ENCODE data around the gene CACNA1I. TPM values are rescaled to one million over a fixed set of nuclear protein-coding genes. Genes with fewer than 3 reads are reported as not detected.

The CACNA1I gene
- total RNA-seq, 3 donors from 2014 or later (not counting 1 experiment from before 2014, with no cell fraction given) = 0.05 to 0.83 (median 0.72) TPM

- Mint-ChIP-seq H3K4me3 (no peak overlapping the region), H3K36me3 (no peaks in the 10 kb centered on the region), H3K4me1 (no peaks in the 10 kb centered on the region), H3K9me3 (no peaks in the 10 kb centered on the region), H3K27me3 (ENCODE audit: low read depth in 2 of 2) (peaks cover 10 to 14% of the 10 kb centered on the region in 2 donors), H3K27ac (no peak overlapping the region)
- ATAC-seq (no peak), DNase-seq (no peak)
- no peaks in the 10 kb centered on the region for H3K9me3 ChIP-seq (ENCODE audit: control insufficient read depth, insufficient read depth, low read length)
- TF ChIP-seq, protein P1, sequence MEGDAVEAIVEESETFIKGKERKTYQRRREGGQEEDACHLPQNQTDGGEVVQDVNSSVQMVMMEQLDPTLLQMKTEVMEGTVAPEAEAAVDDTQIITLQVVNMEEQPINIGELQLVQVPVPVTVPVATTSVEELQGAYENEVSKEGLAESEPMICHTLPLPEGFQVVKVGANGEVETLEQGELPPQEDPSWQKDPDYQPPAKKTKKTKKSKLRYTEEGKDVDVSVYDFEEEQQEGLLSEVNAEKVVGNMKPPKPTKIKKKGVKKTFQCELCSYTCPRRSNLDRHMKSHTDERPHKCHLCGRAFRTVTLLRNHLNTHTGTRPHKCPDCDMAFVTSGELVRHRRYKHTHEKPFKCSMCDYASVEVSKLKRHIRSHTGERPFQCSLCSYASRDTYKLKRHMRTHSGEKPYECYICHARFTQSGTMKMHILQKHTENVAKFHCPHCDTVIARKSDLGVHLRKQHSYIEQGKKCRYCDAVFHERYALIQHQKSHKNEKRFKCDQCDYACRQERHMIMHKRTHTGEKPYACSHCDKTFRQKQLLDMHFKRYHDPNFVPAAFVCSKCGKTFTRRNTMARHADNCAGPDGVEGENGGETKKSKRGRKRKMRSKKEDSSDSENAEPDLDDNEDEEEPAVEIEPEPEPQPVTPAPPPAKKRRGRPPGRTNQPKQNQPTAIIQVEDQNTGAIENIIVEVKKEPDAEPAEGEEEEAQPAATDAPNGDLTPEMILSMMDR (IDR thresholded peaks at IDR 0.05) = no peak
- H3K4me1 ChIP-seq (ENCODE audit: control insufficient read depth, insufficient read depth, low read length) = no peaks in the 10 kb centered on the region
- H3K4me3 ChIP-seq (ENCODE audit: low read length) = no peak overlapping the region
- 86% methylated on average over 18 of the region's 18 CpGs for WGBS (ENCODE audit: insufficient coverage)
- H3K36me3 ChIP-seq (ENCODE audit: control insufficient read depth, insufficient read depth, low read length) = no peaks in the 10 kb centered on the region
- H3K27ac ChIP-seq (ENCODE audit: low read length) = no peak overlapping the region
- intact Hi-C loops (cut with micrococcal nuclease) = no loop called here
- H3K27me3 ChIP-seq (ENCODE audit: control insufficient read depth, insufficient read depth, low read length) = no peaks in the 10 kb centered on the region
These were observed 142.4 kb downstream of the CACNA1I start for GRCh38 chr22:39712751-39713525.

- 87% methylated on average over 8 of the region's 10 CpGs for WGBS (ENCODE audit: insufficient coverage)
- TF ChIP-seq, protein P1 (IDR thresholded peaks at IDR 0.05) = no peak
- no peaks in the 10 kb centered on the region for H3K36me3 ChIP-seq (ENCODE audit: control insufficient read depth, insufficient read depth, low read length)
- Mint-ChIP-seq H3K27me3 (ENCODE audit: low read depth in 2 of 2) (peaks cover 10 to 14% of the 10 kb centered on the region in 2 donors), H3K27ac (no peak overlapping the region), H3K4me3 (no peak overlapping the region), H3K4me1 (peaks cover 0 to under 1% of the 10 kb centered on the region in 2 donors), H3K36me3 (no peaks in the 10 kb centered on the region), H3K9me3 (no peaks in the 10 kb centered on the region)
- H3K9me3 ChIP-seq (ENCODE audit: control insufficient read depth, insufficient read depth, low read length) = no peaks in the 10 kb centered on the region
- no peaks in the 10 kb centered on the region for H3K4me1 ChIP-seq (ENCODE audit: control insufficient read depth, insufficient read depth, low read length)
- ATAC-seq (peak in 1 of 3 donors; percentile 18), DNase-seq (no peak)
- H3K27me3 ChIP-seq (ENCODE audit: control insufficient read depth, insufficient read depth, low read length) = no peaks in the 10 kb centered on the region
- H3K27ac ChIP-seq (ENCODE audit: low read length) = no peak overlapping the region
- intact Hi-C loops (cut with micrococcal nuclease) = no loop called here
- H3K4me3 ChIP-seq (ENCODE audit: low read length) = no peak overlapping the region
These were observed 143.3 kb downstream of the CACNA1I start for GRCh38 chr22:39713799-39714290.

GRCh38 chr22:39714321-39714720 is 143.8 kb downstream of the CACNA1I start:
- Histone ChIP-seq H3K9me3 (ENCODE audit: control insufficient read depth, insufficient read depth, low read length) (no peaks in the 10 kb centered on the region), H3K4me1 (ENCODE audit: control insufficient read depth, insufficient read depth, low read length) (peaks cover 4% of the 10 kb centered on the region), H3K36me3 (ENCODE audit: control insufficient read depth, insufficient read depth, low read length) (no peaks in the 10 kb centered on the region), H3K27me3 (ENCODE audit: control insufficient read depth, insufficient read depth, low read length) (no peaks in the 10 kb centered on the region), H3K4me3 (ENCODE audit: low read length) (no peak overlapping the region), H3K27ac (ENCODE audit: low read length) (no peak overlapping the region)
- Mint-ChIP-seq H3K4me1 (peaks cover 3 to 5% of the 10 kb centered on the region in 2 donors), H3K4me3 (no peak overlapping the region), H3K27ac (no peak overlapping the region), H3K27me3 (ENCODE audit: low read depth in 2 of 2) (peaks cover 10 to 14% of the 10 kb centered on the region in 2 donors), H3K36me3 (no peaks in the 10 kb centered on the region), H3K9me3 (no peaks in the 10 kb centered on the region)
- DNase-seq (no peak), ATAC-seq (peak in 1 of 3 donors; percentile 5)
- 92% methylated on average over 8 of the region's 8 CpGs for WGBS (ENCODE audit: insufficient coverage)
- TF ChIP-seq, protein P1 (IDR thresholded peaks at IDR 0.05) = no peak
- intact Hi-C loops (cut with micrococcal nuclease) = no loop called here

All from natural killer cell (primary cell).